IPS-18c (cell line): ENCODE measurements around the gene ASTN2.

Source experiments
- H3K4me3 ChIP-seq: 2 replicates; pipeline ENCODE4 v1.7.0; 2013; ENCODE audit warnings: low read depth, mild to moderate bottlenecking, low read length, moderate library complexity; ENCODE audit not compliant: insufficient read depth
- H3K9me3 ChIP-seq: one replicate; pipeline ENCODE4 v1.6.1; 2013; ENCODE audit warnings: mild to moderate bottlenecking, low read length, moderate library complexity; ENCODE audit not compliant: control insufficient read depth, insufficient read depth

ASTN2 gene

GRCh38 chr9:116749772-116750171 lies 665.1 kb downstream of the ASTN2 start:
- H3K4me3 ChIP-seq: no peak overlapping the region
- no peaks in the 10 kb centered on the region for H3K9me3 ChIP-seq

- no peak overlapping the region for H3K4me3 ChIP-seq
- H3K9me3 ChIP-seq: no peaks in the 10 kb centered on the region
Measured at GRCh38 chr9:116749176-116749575, 665.7 kb downstream of the ASTN2 start.

- no peaks in the 10 kb centered on the region for H3K9me3 ChIP-seq
- no peak overlapping the region for H3K4me3 ChIP-seq
Measured at GRCh38 chr9:116741742-116742141, 673.1 kb downstream of the ASTN2 start.

GRCh38 chr9:116741086-116741740 lies 673.6 kb downstream of the ASTN2 start:
- Histone ChIP-seq H3K4me3 (no peak overlapping the region), H3K9me3 (no peaks in the 10 kb centered on the region)

- H3K9me3 ChIP-seq: no peaks in the 10 kb centered on the region
- no peak overlapping the region for H3K4me3 ChIP-seq
Measured at GRCh38 chr9:116737152-116737546, 677.7 kb downstream of the ASTN2 start.

GRCh38 chr9:116736399-116737151 lies 678.3 kb downstream of the ASTN2 start:
- Histone ChIP-seq H3K4me3 (no peak overlapping the region), H3K9me3 (no peaks in the 10 kb centered on the region)

- no peaks in the 10 kb centered on the region for H3K9me3 ChIP-seq
- H3K4me3 ChIP-seq: no peak overlapping the region
Measured at GRCh38 chr9:116733010-116733641, 681.7 kb downstream of the ASTN2 start.

GRCh38 chr9:116726602-116727001 lies 688.3 kb downstream of the ASTN2 start:
- Histone ChIP-seq H3K9me3 (no peaks in the 10 kb centered on the region), H3K4me3 (no peak overlapping the region)

GRCh38 chr9:116724123-116724522 lies 690.7 kb downstream of the ASTN2 start:
- H3K4me3 ChIP-seq: no peak overlapping the region
- no peaks in the 10 kb centered on the region for H3K9me3 ChIP-seq

- Histone ChIP-seq H3K9me3 (no peaks in the 10 kb centered on the region), H3K4me3 (no peak overlapping the region)
Measured at GRCh38 chr9:116721944-116722343, 692.9 kb downstream of the ASTN2 start.

GRCh38 chr9:116721411-116721810 lies 693.4 kb downstream of the ASTN2 start:
- H3K4me3 ChIP-seq: no peak overlapping the region
- no peaks in the 10 kb centered on the region for H3K9me3 ChIP-seq

- Histone ChIP-seq H3K4me3 (no peak overlapping the region), H3K9me3 (no peaks in the 10 kb centered on the region)
Measured at GRCh38 chr9:116720111-116720510, 694.7 kb downstream of the ASTN2 start.

- Histone ChIP-seq H3K9me3 (no peaks in the 10 kb centered on the region), H3K4me3 (no peak overlapping the region)
Measured at GRCh38 chr9:116718111-116718510, 696.7 kb downstream of the ASTN2 start.

- Histone ChIP-seq H3K9me3 (no peaks in the 10 kb centered on the region), H3K4me3 (no peak overlapping the region)
Measured at GRCh38 chr9:116717150-116717549, 697.7 kb downstream of the ASTN2 start.

- Histone ChIP-seq H3K4me3 (no peak overlapping the region), H3K9me3 (no peaks in the 10 kb centered on the region)
Measured at GRCh38 chr9:116716438-116716837, 698.4 kb downstream of the ASTN2 start.

- no peak overlapping the region for H3K4me3 ChIP-seq
- no peaks in the 10 kb centered on the region for H3K9me3 ChIP-seq
Measured at GRCh38 chr9:116715751-116716150, 699.1 kb downstream of the ASTN2 start.

- Histone ChIP-seq H3K9me3 (no peaks in the 10 kb centered on the region), H3K4me3 (no peak overlapping the region)
Measured at GRCh38 chr9:116713271-116713670, 701.6 kb downstream of the ASTN2 start.

- no peak overlapping the region for H3K4me3 ChIP-seq
- no peaks in the 10 kb centered on the region for H3K9me3 ChIP-seq
Measured at GRCh38 chr9:116712781-116713180, 702.1 kb downstream of the ASTN2 start.
